ENCODE data around the gene KLHL26. TPM values are rescaled to one million over a fixed set of nuclear protein-coding genes. Genes with fewer than 3 reads are reported as not detected.

The KLHL26 gene
- total and polyA plus RNA-seq, 9 of the 15 experiments (the other 6 are each of a cell fraction or from before 2014, with no cell fraction given), result 0.13 to 13.3 (median 1.4) TPM

GRCh38 chr19:18589380-18590272 is 47.2 kb upstream of the KLHL26 start (continued):
- TF ChIP-seq PURB (CRISPR knock-in tag; IDR thresholded peaks at IDR 0.05; ENCODE audit: low read depth), result no peak
- no peak for TF ChIP-seq ZKSCAN3 (CRISPR knock-in tag; IDR thresholded peaks at IDR 0.05)
- no peak for TF ChIP-seq JUND (IDR thresholded peaks at IDR 0.05; ENCODE audit: borderline replicate concordance, low read depth, low read length)
- no peak for TF ChIP-seq JUND (tag; IDR thresholded peaks at IDR 0.05; ENCODE audit: borderline replicate concordance, low read depth, low read length)
- no peak; the same call in 1 of the 2 replicates for TF ChIP-seq ETV5 (CRISPR knock-in tag; IDR thresholded peaks at IDR 0.05; ENCODE audit: low read depth)
- peak; percentile 83 for TF ChIP-seq E2F4 (CRISPR knock-in tag; IDR thresholded peaks at IDR 0.05; ENCODE audit: low read depth)
- TF ChIP-seq SRSF3 (IDR thresholded peaks at IDR 0.05; ENCODE audit: insufficient read depth, low read length), result no peak
- no peak for TF ChIP-seq ATF4 (CRISPR knock-in tag; IDR thresholded peaks at IDR 0.05)
- TF ChIP-seq SMARCE1 (IDR thresholded peaks at IDR 0.05), result no peak
- no peak for TF ChIP-seq KAT2B (IDR thresholded peaks at IDR 0.05; ENCODE audit: low read depth, low read length)
- no peak for TF ChIP-seq TFAM (CRISPR knock-in tag; conservative IDR thresholded peaks at IDR 0.05)
- TF ChIP-seq SMC3 (conservative IDR thresholded peaks at IDR 0.05; ENCODE audit: insufficient read depth, low read depth, low read length), result no peak
- TF ChIP-seq NR0B1 (IDR thresholded peaks at IDR 0.05; ENCODE audit: partially characterized antibody), result no peak
- peak; percentile 75; the same call in 1 of the 2 replicates for TF ChIP-seq ZNF263 (CRISPR knock-in tag; IDR thresholded peaks at IDR 0.05; ENCODE audit: borderline replicate concordance)
- TF ChIP-seq EP400 (IDR thresholded peaks at IDR 0.05), result peak; percentile 79
- no peak for TF ChIP-seq NR2C1 (IDR thresholded peaks at IDR 0.05)
- no peak for TF ChIP-seq NR2C1 (tag; IDR thresholded peaks at IDR 0.05)
- TF ChIP-seq DLX4 (CRISPR knock-in tag; IDR thresholded peaks at IDR 0.05), result no peak
- 0 out of 4 replicates have a peak, but pooled peaks of 1 of the 2 experiments have one; percentile 54 for TF ChIP-seq FOXA3 (CRISPR knock-in tag; conservative IDR thresholded peaks at IDR 0.05 in 1 of 2, IDR thresholded peaks at IDR 0.05 in 1 of 2)
- TF ChIP-seq KLF13 (tag; IDR thresholded peaks at IDR 0.05; ENCODE audit: borderline replicate concordance, low read depth), result peak; percentile 80; the same call in 1 of the 2 replicates
- no peak for TF ChIP-seq HDAC3 (IDR thresholded peaks at IDR 0.05; ENCODE audit: borderline replicate concordance, partially characterized antibody)
- no peak for TF ChIP-seq THRB (CRISPR knock-in tag; conservative IDR thresholded peaks at IDR 0.05)
